Mesothelial cell of epicardium (in vitro differentiated cells): ENCODE data around the gene RAB11FIP3. TPM values are rescaled to one million over a fixed set of nuclear protein-coding genes. Genes with fewer than 3 reads are reported as not detected.

ENCODE experiments used
- DNase-seq, 2 experiments: peaks; one replicate each; pipeline ENCODE4 v3.0.0; 2021; ENCODE audit warnings: low spot score in 2 of 2; ENCODE audit not compliant: unreplicated experiment in 2 of 2
- H3K27ac Mint-ChIP-seq: 2 replicates; pipeline ENCODE4 v1.8.0; 2021; ENCODE audit warnings: mixed read lengths
- H3K27me3 Mint-ChIP-seq: 2 replicates; pipeline ENCODE4 v1.8.0; 2021; ENCODE audit warnings: low read depth, mixed read lengths
- H3K36me3 Mint-ChIP-seq: 2 replicates; pipeline ENCODE4 v1.8.0; 2021; ENCODE audit warnings: mixed read lengths
- H3K4me1 Mint-ChIP-seq: 2 replicates; pipeline ENCODE4 v1.8.0; 2021; ENCODE audit warnings: mixed read lengths
- H3K4me3 Mint-ChIP-seq: 2 replicates; pipeline ENCODE4 v1.8.0; 2021; ENCODE audit warnings: mild to moderate bottlenecking, moderate library complexity, mixed read lengths
- H3K9me3 Mint-ChIP-seq: 2 replicates; pipeline ENCODE4 v1.8.0; 2021; ENCODE audit warnings: mixed read lengths
- total RNA-seq: library from RNA; stranded (reverse); gene quantifications from 3 replicates; pipeline ENCODE4 v1.2.1, GENCODE V29; 2021
- TF ChIP-seq, protein P1 (sequence below): fragments of 200-600 bp; sonication (generic); IDR thresholded peaks from one replicate; pipeline ENCODE4 v1.5.0; 2021; ENCODE audit warnings: antibody characterized with exemption; ENCODE audit not compliant: unreplicated experiment

The RAB11FIP3 gene
- total RNA-seq, 1 donor from 2014 or later = 68.8 TPM

DNA sequence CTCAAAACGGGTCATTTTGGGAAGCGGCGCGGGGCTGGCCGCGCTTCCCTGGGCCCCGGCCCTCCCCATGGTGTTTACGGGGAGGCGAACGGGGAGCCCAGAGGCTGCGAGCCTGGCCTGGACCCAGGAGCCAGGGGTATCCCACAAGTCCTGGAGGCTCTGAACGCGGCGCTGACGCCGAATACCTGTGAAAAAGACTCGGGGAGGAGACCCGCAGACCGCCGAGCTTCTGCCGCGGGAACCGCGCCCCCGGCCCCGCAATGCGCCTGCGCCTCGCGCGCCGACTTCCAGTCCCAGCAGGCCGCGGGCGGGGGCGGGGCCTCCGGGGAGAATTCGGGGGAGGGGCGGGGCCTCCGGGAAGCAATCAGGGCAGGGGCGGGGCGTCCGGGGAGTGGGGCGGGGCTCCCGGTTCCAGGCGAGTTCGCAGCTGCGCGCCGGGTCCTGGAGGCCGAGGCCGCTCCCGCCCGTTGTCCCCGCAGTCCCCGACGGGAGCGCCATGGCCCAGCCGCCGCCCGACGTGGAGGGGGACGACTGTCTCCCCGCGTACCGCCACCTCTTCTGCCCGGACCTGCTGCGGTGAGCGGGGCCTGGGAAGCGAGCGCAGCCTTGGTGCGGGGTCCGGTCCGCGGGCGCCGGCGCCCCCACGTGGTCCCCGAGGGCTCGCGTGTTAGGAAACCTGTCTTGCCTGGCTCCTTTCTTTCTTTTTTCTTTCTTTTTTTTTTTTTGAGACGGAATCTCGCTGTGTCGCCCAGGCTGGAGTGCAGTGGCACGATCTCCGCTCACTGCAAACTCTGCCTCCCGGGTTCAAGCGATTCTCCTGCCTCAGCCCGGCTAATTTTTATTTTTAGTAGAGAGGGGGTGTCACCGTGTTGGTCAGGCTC lies 23.7 kb upstream of the RAB11FIP3 start, which contains the start of gene DECR2:
Gene DECR2, plus strand, starts transcription at position 418 of the 881 bp plus-strand sequence. Its CDS starts 79 bp downstream, at position 497.
- peak within 1 kb of the TSS; percentile 87 for H3K27ac Mint-ChIP-seq
- H3K9me3 Mint-ChIP-seq = no peaks in the 10 kb centered on the region
- H3K27me3 Mint-ChIP-seq = no peaks in the 10 kb centered on the region
- TF ChIP-seq, protein P1, sequence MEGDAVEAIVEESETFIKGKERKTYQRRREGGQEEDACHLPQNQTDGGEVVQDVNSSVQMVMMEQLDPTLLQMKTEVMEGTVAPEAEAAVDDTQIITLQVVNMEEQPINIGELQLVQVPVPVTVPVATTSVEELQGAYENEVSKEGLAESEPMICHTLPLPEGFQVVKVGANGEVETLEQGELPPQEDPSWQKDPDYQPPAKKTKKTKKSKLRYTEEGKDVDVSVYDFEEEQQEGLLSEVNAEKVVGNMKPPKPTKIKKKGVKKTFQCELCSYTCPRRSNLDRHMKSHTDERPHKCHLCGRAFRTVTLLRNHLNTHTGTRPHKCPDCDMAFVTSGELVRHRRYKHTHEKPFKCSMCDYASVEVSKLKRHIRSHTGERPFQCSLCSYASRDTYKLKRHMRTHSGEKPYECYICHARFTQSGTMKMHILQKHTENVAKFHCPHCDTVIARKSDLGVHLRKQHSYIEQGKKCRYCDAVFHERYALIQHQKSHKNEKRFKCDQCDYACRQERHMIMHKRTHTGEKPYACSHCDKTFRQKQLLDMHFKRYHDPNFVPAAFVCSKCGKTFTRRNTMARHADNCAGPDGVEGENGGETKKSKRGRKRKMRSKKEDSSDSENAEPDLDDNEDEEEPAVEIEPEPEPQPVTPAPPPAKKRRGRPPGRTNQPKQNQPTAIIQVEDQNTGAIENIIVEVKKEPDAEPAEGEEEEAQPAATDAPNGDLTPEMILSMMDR = peak; percentile 39
- H3K4me1 Mint-ChIP-seq = peaks cover 14% of the 10 kb centered on the region
- DNase-seq = peak; percentile 96 to 99
- peaks cover 2% of the 10 kb centered on the region for H3K36me3 Mint-ChIP-seq
- H3K4me3 Mint-ChIP-seq = peak within 1 kb of the TSS; percentile 76

DNA sequence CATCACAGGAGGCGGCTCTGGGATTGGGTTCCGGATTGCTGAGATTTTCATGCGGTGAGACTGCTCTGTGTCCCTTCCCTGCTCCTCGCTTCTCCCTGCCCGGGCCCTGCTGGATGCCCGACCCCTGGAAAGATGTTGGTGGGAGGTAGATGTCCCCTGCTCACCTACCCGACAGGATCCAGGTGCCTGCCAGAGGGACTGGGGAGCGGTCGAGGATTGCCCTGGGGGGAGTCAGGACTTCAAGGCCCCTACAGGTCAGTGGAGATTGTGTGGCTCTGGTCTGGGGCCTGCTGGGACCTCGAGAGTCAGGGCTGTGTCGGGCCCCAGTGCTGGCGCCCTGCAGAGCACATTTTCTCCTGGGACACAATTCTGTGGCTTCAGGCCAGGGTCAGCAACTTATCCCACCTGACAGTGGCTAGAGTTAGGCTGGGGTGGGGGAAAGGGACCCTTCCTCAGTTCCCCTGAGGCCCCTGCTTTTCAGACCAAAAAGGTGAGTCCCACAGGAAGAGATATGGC lies 20.4 kb upstream of the RAB11FIP3 start:
- H3K36me3 Mint-ChIP-seq = peaks cover 8% of the 10 kb centered on the region
- TF ChIP-seq, protein P1 = no peak
- peaks cover 8% of the 10 kb centered on the region for H3K4me1 Mint-ChIP-seq
- no peak for DNase-seq
- no peak overlapping the region for H3K27ac Mint-ChIP-seq
- H3K4me3 Mint-ChIP-seq = no peak overlapping the region
- no peaks in the 10 kb centered on the region for H3K27me3 Mint-ChIP-seq
- no peaks in the 10 kb centered on the region for H3K9me3 Mint-ChIP-seq

DNA sequence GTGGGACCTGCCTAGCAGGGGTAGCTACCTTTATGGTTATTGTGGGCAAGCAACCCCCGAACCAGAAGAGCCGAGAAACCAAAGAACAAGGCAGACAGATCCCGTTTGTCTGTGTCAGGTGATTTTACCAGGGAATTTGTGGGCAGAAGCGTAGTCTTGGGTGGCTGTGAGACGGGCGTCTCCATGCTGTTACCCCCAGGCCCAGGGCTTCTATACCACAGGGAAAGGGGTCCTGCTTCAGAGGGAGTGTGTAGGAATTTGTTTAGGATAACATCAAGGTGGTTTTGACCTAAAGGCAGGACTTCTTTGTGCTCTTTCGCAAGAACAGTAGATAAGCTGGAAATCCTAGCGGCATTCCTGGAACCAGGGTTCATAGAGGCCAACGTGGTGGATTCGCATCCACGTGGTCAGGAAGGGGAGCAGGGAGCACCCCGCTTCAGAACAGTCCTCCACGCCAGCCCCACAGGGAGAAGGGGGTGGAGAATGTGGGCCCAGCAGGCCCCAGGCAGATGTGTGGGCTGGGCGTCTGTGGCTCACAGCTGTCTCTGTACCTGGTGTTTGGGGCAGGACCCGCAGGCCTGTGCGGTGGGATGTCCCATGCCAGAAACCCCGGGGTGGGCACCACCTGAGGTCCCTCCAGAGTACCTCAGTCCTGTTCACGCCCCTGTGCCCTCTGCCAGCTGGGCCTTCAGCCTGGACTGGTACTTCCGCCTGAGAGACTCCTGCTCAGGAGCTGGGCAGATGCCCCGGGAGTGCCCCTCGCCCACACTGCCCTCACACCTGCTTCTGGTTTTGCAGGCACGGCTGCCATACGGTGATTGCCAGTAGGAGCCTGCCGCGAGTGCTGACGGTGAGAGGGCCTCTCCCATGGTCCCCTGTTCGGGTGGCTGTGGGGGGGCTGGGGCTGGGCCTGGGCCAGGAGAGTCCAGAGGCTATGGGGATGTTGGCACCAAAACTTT lies 19.6 kb upstream of the RAB11FIP3 start:
- H3K27ac Mint-ChIP-seq = peak overlapping the region; percentile 6
- H3K36me3 Mint-ChIP-seq = peaks cover 7% of the 10 kb centered on the region
- TF ChIP-seq, protein P1 = no peak
- no peak for DNase-seq
- peaks cover 1% of the 10 kb centered on the region for H3K4me1 Mint-ChIP-seq
- H3K9me3 Mint-ChIP-seq = no peaks in the 10 kb centered on the region
- H3K27me3 Mint-ChIP-seq = no peaks in the 10 kb centered on the region
- H3K4me3 Mint-ChIP-seq = no peak overlapping the region

DNA sequence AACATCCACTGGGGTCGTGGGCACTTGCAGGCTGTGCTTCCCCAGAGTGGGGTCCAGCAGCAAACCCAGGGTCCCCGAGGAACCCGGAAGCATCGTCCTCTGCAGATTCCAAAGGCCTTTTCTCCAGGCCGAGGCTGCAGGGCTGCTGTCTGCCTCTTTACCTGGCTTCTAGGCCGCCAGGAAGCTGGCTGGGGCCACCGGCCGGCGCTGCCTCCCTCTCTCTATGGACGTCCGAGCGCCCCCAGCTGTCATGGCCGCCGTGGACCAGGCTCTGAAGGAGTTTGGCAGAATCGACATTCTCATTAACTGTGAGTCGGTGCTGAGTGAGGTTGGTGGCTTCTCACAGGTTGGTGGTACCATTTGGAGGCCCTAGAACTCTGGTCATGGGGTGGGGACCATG lies 18.2 kb upstream of the RAB11FIP3 start:
- H3K27ac Mint-ChIP-seq = no peak overlapping the region

More for the DNA sequence above, 18.2 kb upstream of the RAB11FIP3 start:
- DNase-seq = no peak
- TF ChIP-seq, protein P1 = no peak
- Mint-ChIP-seq H3K4me3 (no peak overlapping the region), H3K9me3 (no peaks in the 10 kb centered on the region), H3K27me3 (no peaks in the 10 kb centered on the region), H3K4me1 (no peaks in the 10 kb centered on the region), H3K36me3 (peaks cover 9% of the 10 kb centered on the region)
